ENCODE measurements around the gene QPCT.
A peak's percentile ranks its signal among the peaks of the same experiment; 100 is the strongest.

The QPCT gene

GRCh38 chr2:37324786-37325624 lies 19.4 kb upstream of the QPCT start, which contains the start of gene PRKD3:
Gene PRKD3 (minus strand): TSS chr2:37324833. CDS start chr2:37316524, 8,309 bp downstream.
- peak in 1 of 2 donors; percentile 40 for DNase-seq (ENCODE audit: low read depth in 2 of 2)

DNA sequence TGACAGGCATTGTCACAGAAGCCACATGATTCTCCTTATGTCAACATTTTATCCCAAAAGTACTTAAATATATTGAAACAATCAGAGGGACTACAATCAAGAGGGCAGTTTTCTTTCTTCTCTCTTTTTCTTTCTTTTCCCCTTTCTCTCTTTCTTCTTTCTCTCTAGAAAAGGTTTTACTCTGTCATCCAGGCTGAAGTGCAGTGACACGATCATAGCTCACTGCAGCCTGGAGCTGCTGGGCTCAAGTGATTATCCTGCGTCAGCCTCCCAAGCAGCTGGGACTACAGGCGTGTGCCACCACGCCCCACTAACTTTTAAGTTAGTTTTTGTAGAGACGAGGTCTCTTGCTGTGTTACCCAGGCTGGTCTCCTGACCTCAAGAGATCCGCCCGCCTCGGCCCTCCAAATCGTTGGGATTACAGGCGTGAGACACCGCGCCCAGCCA lies 18.8 kb upstream of the QPCT start:
- no peak for DNase-seq (ENCODE audit: low read depth in 2 of 2)

DNA sequence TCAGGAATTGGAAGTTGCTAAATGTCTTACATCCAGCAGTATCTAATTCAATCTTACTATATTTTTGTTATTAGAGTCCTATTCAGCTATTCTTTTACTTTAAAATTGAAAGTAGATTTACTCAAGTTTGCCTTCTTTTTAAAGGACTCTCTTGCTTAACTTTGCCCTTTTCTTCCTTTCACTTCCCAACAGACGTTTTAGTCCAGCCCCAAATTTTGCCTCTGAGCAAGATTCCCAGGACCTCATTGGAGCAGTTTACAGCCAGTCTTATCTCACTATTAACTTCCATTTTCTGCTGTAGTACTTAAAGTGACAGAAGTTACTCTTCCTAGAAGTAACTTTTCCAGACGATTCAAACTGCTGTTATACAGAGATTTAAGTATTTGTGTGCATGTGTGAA lies 18.1 kb upstream of the QPCT start:
- no peak for DNase-seq (ENCODE audit: low read depth in 2 of 2)

GRCh38 chr2:37326866-37327634 lies 17.4 kb upstream of the QPCT start:
- no peak for DNase-seq (ENCODE audit: low read depth in 2 of 2)

- no peak for DNase-seq (ENCODE audit: low read depth in 2 of 2)
Measured at GRCh38 chr2:37330681-37331080, 13.7 kb upstream of the QPCT start.

DNA sequence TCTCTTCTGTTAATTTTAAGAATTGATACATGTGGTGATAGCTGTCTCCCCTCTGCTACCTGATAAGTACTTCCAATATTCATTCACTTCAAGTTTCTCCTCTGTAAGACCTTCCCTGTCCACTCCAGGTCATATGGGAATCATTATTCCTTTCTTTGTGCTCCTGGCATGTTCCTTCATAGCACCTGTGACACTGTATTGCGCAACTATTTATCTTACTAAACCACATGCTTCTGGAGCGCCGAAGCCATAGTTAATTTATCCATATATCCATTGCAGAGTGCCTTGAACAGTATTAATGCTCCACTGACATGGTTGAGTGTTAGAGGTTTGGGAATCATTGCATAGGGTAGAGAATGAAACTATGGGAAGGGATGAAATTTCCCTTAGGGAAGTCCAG lies 11.9 kb upstream of the QPCT start:
- no peak for DNase-seq (ENCODE audit: low read depth in 2 of 2)

GRCh38 chr2:37333256-37333655 lies 11.2 kb upstream of the QPCT start:
- DNase-seq (ENCODE audit: low read depth in 2 of 2) = no peak

GRCh38 chr2:37335604-37336003 lies 8.8 kb upstream of the QPCT start:
- DNase-seq (ENCODE audit: low read depth in 2 of 2) = no peak

GRCh38 chr2:37337620-37338280 lies 6.7 kb upstream of the QPCT start:
- no peak for DNase-seq (ENCODE audit: low read depth in 2 of 2)

DNA sequence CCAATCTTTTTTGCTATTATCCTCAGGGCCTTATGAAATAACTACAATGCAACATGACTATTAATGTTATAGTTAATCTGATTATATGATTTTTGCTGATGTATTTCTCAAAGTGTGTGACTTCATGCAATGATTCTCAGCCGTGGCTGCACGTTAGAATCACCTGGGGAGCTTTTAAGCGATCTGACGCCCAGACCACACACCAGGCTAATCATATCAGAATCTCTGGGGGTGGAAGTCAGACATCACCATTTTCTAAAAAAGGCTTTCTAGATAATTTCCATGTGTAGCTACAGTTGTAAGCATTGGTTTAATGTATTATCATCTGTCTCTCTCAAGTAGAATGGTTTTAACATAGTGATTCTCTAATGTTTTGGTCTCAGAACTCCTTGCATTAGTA lies 5.5 kb upstream of the QPCT start:
- DNase-seq (ENCODE audit: low read depth in 2 of 2) = no peak

DNA sequence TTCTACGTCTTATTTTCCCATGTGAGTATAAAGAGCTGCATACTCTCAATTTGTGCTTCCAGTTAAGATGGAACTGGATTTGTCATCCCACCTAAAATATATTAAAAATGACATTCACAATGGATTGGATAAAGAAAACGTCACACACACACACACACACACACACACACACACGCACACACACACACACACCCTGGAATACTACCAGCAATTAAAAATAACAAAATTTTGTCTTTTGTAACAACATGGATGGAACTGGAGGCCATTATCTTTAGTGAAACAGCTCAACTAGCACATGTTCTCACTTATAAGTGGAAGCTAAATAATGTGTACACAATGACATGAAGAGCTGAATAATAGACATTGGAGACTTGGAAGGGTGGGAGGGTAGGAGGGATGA lies 3.8 kb upstream of the QPCT start:
- no peak for DNase-seq (ENCODE audit: low read depth in 2 of 2)

DNA sequence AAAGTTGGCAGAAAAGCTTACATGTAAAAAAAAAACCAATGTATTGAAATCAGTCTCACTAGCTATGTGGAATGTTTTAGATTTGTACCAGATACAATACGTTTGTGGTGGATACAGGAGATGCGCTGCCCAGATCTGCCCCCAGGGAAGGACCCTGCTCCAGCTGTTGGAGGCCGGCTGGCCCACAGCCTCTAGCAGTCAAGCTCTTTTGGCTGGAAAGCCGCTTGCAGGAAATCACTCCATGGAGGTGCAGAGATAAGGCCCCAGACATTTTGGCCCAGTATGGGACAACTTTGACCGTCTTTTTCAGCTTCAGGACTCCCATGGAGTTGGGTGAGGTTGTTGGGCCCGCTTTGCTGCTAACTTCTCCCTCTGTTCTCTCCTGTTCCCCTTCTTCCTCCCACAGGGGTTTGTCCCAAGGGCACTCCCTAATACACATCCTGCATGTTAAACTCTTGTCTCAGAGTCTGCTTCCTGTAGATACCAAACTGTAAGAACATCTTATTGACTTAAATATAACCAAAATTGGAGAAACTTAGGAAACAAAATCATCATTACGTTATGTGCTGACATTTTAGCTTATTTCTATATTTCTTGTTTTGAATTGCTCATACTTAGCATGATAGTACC lies 1.7 kb upstream of the QPCT start:
- no peak for DNase-seq (ENCODE audit: low read depth in 2 of 2)

DNA sequence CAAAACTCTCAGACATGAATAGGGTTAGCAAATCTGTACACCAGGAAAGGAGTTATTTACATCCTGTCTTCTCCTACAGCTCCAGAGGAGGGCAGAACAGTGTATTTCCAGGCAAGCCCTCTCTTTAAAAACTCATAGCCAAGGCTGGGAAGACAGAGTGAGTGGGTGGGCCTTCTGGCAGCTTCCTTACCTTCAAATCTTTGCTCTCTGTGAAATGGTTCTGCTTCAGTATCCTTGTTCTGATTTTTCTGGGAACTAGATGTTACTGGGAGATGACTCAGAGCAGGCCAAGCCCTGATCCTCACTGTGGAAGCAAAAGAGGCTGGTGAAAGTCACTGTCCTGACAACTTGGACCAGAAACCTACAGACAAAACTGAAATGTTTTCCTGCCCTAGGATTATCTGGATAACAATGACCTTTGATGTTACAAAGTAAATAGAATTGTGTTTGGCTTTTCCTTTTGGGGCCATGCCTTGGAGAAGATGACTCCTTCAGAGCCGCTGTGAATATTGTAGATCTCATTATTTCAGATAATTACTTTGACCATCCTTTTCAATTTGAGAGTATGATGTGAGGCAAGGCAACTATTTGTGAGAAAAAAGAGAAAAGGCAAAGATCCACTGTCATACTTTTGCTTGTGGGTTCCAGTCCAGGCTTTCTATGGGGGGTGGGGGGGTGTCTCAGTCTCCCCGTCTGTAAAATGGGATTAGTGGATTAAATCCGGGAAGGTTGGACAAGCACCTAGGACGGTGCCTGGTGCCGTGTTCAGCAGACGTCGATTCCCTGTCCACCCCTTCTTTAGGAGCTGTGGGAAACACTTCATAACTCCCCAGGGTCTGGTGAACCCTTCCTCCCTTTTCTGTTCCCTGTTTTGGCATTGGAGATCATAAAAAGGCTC lies 644 bp upstream of the QPCT start:
- no peak for DNase-seq (ENCODE audit: low read depth in 2 of 2)

GRCh38 chr2:37348155-37348554 lies 3.7 kb downstream of the QPCT start:
- DNase-seq (ENCODE audit: low read depth in 2 of 2) = no peak

- no peak for DNase-seq (ENCODE audit: low read depth in 2 of 2)
Measured at GRCh38 chr2:37349231-37349860, 4.9 kb downstream of the QPCT start.

DNA sequence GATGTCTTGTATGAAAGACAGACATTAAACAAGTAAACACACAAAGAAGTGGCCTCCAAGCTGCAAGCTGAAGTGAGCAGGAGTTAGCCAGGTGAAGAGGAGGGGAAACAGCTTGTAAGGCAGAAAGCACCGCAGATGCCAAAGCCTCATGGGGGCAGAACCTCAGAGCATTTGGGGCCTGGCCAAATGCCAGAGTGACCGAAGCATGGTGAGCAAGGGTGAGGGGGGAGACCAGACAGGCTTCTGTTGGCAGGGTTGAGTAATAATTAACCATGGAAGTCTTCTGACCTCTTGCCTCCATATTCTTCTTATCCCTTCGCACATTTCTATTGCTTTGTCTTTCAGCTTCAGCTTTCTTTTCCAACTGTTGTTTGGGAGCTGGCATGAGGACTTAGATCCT lies 5.6 kb downstream of the QPCT start:
- no peak for DNase-seq (ENCODE audit: low read depth in 2 of 2)

- DNase-seq (ENCODE audit: low read depth in 2 of 2) = no peak
Measured at GRCh38 chr2:37354531-37354930, 10.1 kb downstream of the QPCT start.

- no peak for DNase-seq (ENCODE audit: low read depth in 2 of 2)
Measured at GRCh38 chr2:37355735-37356134, 11.3 kb downstream of the QPCT start.

- DNase-seq (ENCODE audit: low read depth in 2 of 2) = no peak
Measured at GRCh38 chr2:37356299-37356698, 11.9 kb downstream of the QPCT start.

GRCh38 chr2:37357069-37357468 lies 12.6 kb downstream of the QPCT start:
- DNase-seq (ENCODE audit: low read depth in 2 of 2) = no peak
